Right lobe of liver (tissue), 4 donors: ENCODE measurements around the gene GALNS.

ENCODE experiments used
- POLR2A ChIP-seq: fragments of 450-650 bp; IDR thresholded peaks from one replicate; pipeline ENCODE4 v1.6.1; 2017; ENCODE audit warnings: antibody characterized with exemption, mild to moderate bottlenecking
- TF ChIP-seq, protein P1 (sequence below), 4 donors: fragments of 200-600 bp in 3 of 4; fragments of 450-650 bp in 1 of 4; IDR thresholded peaks; one replicate each; pipeline versions ENCODE4 v1.5.1 to v1.8.0; 2016 to 2022; ENCODE audit warnings: antibody characterized with exemption in 4 of 4, mild to moderate bottlenecking in 2 of 4
- donor health status: DM: no; HTN: no; CAD: no.
- donor health status: DM: no; HTN: no; CAD: no.
- donor health status: DM: no; HTN: yes; CAD: no.

DNA sequence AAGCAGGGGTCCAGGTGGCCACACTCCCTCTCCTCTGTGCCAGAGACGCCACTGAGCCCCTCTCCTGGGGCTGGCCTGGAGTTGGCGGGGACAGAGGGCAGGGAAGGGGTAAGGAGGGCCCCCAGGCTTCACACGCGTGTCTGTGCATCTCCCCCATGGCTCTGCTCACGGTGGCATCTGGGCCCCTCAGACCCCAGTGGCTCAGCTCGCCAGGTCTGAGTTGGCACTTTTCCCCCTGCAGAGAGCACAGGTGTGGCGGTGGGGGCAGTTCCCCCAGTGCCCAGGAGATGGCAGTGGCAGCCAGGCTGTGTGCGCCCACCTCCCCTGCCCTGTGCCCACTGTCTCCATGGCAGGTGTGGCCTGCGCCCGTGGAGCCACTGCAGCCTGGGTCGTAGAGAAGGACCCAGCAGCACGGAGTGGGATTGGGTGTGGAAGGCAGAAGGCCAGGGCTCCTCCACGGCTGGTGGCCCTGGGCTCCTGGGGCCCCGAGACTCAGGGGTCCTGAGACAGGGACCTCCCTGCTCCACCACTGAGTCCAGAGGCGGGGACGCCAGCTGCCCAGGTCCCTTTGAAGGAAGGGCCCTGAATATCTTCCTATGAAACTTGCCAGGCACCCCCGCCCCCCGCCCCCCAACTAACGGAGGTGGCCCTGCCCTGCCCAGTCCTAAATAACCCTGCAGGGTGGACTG lies 40.7 kb downstream of the GALNS start:
- TF ChIP-seq, protein P1, sequence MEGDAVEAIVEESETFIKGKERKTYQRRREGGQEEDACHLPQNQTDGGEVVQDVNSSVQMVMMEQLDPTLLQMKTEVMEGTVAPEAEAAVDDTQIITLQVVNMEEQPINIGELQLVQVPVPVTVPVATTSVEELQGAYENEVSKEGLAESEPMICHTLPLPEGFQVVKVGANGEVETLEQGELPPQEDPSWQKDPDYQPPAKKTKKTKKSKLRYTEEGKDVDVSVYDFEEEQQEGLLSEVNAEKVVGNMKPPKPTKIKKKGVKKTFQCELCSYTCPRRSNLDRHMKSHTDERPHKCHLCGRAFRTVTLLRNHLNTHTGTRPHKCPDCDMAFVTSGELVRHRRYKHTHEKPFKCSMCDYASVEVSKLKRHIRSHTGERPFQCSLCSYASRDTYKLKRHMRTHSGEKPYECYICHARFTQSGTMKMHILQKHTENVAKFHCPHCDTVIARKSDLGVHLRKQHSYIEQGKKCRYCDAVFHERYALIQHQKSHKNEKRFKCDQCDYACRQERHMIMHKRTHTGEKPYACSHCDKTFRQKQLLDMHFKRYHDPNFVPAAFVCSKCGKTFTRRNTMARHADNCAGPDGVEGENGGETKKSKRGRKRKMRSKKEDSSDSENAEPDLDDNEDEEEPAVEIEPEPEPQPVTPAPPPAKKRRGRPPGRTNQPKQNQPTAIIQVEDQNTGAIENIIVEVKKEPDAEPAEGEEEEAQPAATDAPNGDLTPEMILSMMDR (IDR thresholded peaks at IDR 0.05) = peak; percentile 67 to 78 (median 72)
- TF ChIP-seq POLR2A = no peak
